GM23338 (cell line): Measurements from ENCODE around the gene FAM162A. TPM values are rescaled to one million over a fixed set of nuclear protein-coding genes. Genes with fewer than 3 reads are reported as not detected.

Source experiments
- ATAC-seq: fragments of 200-7000 bp; cut with Tn5 transposase; 3 replicates; pipeline ENCODE4 v1.9.1; 2020
- DNase-seq: peaks from one replicate; pipeline ENCODE4 v3.0.0-alpha.2; 2015; ENCODE audit warnings: low spot score
- H2AFZ ChIP-seq: fragments of 200-600 bp; sonication (generic); 2 replicates; pipeline ENCODE4 v1.8.0; 2016; ENCODE audit warnings: antibody characterized with exemption, mild to moderate bottlenecking, moderate library complexity
- H3F3A ChIP-seq: fragments of 200-600 bp; sonication (generic); replicated peaks from 2 replicates; pipeline ENCODE4 v1.8.0; 2017; ENCODE audit warnings: antibody characterized with exemption, mixed run types, low read depth
- H3K27ac ChIP-seq: fragments of 200-600 bp; sonication (generic); 2 replicates; pipeline ENCODE4 v1.6.1; 2016; ENCODE audit warnings: low read depth
- H3K27me3 ChIP-seq: fragments of 200-600 bp; sonication (generic); 2 replicates; pipeline ENCODE4 v1.8.0; 2016; ENCODE audit warnings: mild to moderate bottlenecking, mixed run types, moderate library complexity; ENCODE audit not compliant: insufficient read depth
- H3K36me3 ChIP-seq: fragments of 200-600 bp; sonication (generic); 2 replicates; pipeline ENCODE4 v1.8.0; 2016; ENCODE audit warnings: mild to moderate bottlenecking; ENCODE audit not compliant: insufficient read depth
- H3K4me1 ChIP-seq: fragments of 200-600 bp; sonication (generic); 2 replicates; pipeline ENCODE4 v1.8.0; 2016; ENCODE audit warnings: mild to moderate bottlenecking, moderate library complexity; ENCODE audit not compliant: insufficient read depth
- H3K4me2 ChIP-seq: fragments of 200-600 bp; sonication (generic); 2 replicates; pipeline ENCODE4 v1.7.1; 2017; ENCODE audit warnings: mixed run types
- H3K4me3 ChIP-seq: fragments of 200-600 bp; sonication (generic); 2 replicates; pipeline ENCODE4 v1.6.1; 2016; ENCODE audit warnings: mixed run types
- H3K79me2 ChIP-seq: fragments of 200-600 bp; sonication (generic); replicated peaks from 2 replicates; pipeline ENCODE4 v1.8.0; 2017; ENCODE audit warnings: mild to moderate bottlenecking; ENCODE audit not compliant: insufficient read depth
- H3K9me2 ChIP-seq: fragments of 200-600 bp; sonication (generic); 2 replicates; pipeline ENCODE4 v1.8.0; 2017; ENCODE audit not compliant: insufficient read depth
- H4K20me1 ChIP-seq: fragments of 200-600 bp; sonication (generic); replicated peaks from 2 replicates; pipeline ENCODE4 v1.8.0; 2017; ENCODE audit warnings: mild to moderate bottlenecking; ENCODE audit not compliant: insufficient read depth
- H3K27ac Mint-ChIP-seq: 2 replicates; pipeline ENCODE4 v1.8.0; 2020; ENCODE audit warnings: inconsistent platforms, mild to moderate bottlenecking, moderate library complexity, mixed read lengths
- H3K27me3 Mint-ChIP-seq: 3 replicates; pipeline ENCODE4 v1.8.0; 2022; ENCODE audit warnings: low read depth, mild to moderate bottlenecking, moderate library complexity, mixed read lengths, inconsistent platforms; ENCODE audit not compliant: insufficient read depth, poor library complexity
- H3K36me3 Mint-ChIP-seq: 3 replicates; pipeline ENCODE4 v1.8.0; 2021; ENCODE audit warnings: low read depth, mild to moderate bottlenecking, inconsistent platforms, moderate library complexity, mixed read lengths
- H3K4me1 Mint-ChIP-seq: 3 replicates; pipeline ENCODE4 v1.8.0; 2020; ENCODE audit warnings: mild to moderate bottlenecking, inconsistent platforms, mixed read lengths
- H3K4me3 Mint-ChIP-seq: 3 replicates; pipeline ENCODE4 v1.8.0; 2021; ENCODE audit warnings: moderate library complexity, mild to moderate bottlenecking, inconsistent platforms, mixed read lengths
- H3K9me3 Mint-ChIP-seq: 3 replicates; pipeline ENCODE4 v1.8.0; 2020; ENCODE audit warnings: moderate library complexity, mild to moderate bottlenecking, inconsistent platforms, mixed read lengths
- CTCF ChIP-seq, 2 experiments: fragments of 200-600 bp in 1 of 2; sonication (generic) in 1 of 2; conservative IDR thresholded peaks; 2 replicates each; pipeline versions ENCODE4 v1.5.1 to v1.6.1; 2016 to 2017; ENCODE audit warnings: antibody characterized with exemption in 2 of 2, low read depth in 2 of 2, mild to moderate bottlenecking in 2 of 2, moderate library complexity in 1 of 2
- ETS1 ChIP-seq: IDR thresholded peaks from 2 replicates; pipeline ENCODE4 v1.6.1; 2016; ENCODE audit warnings: antibody characterized with exemption
- POLR2AphosphoS5 ChIP-seq: IDR thresholded peaks from 2 replicates; pipeline ENCODE4 v1.6.1; 2016; ENCODE audit warnings: antibody characterized with exemption, low read depth
- REST ChIP-seq: IDR thresholded peaks from one replicate; pipeline ENCODE4 v1.6.1; 2018; ENCODE audit warnings: antibody characterized with exemption; ENCODE audit not compliant: unreplicated experiment
- ZNF114 ChIP-seq: fragments of 250-450 bp; sonication (Bioruptor Pico); IDR thresholded peaks from 2 replicates; pipeline ENCODE4 v1.5.0; 2020; ENCODE audit warnings: mild to moderate bottlenecking, moderate library complexity
- polyA plus RNA-seq: library from polyadenylated mRNA; unstranded; fragments of >200 nt; fragmentation: Nextera tagmentation; extraction: Ambion mirVana; gene quantifications from 2 replicates; pipeline ENCODE4 v1.2.1, GENCODE V29; 2016
- total RNA-seq: library from RNA; depleted of rRNA; stranded (reverse); fragments of >200 nt; shearing (Covaris generic); gene quantifications from 2 replicates; pipeline ENCODE4 v1.2.3, GENCODE V29; 2014

The FAM162A gene
- total and polyA plus RNA-seq, 2 experiments from 2014 or later, result 35.9 to 234 TPM

GRCh38 chr3:122415104-122415744, 31.2 kb downstream of the FAM162A start:
- H3K27me3 Mint-ChIP-seq, result peaks cover 7% of the 10 kb centered on the region
- Histone ChIP-seq H3K4me2 (peak overlapping the region; percentile 84), H4K20me1 (0 out of 2 replicates have a peak, but pooled peaks cover 5% of the 10 kb centered on the region), H3K27ac (no peak overlapping the region), H3K9me2 (no peaks in the 10 kb centered on the region), H3F3A (peaks cover 2% of the 10 kb centered on the region; the same call in 1 of the 2 replicates), H3K27me3 (no peaks in the 10 kb centered on the region), H3K4me3 (peak overlapping the region; percentile 78), H2AFZ (no peak overlapping the region), H3K36me3 (no peaks in the 10 kb centered on the region; the same call in 1 of the 2 replicates), H3K4me1 (no peaks in the 10 kb centered on the region; the same call in 1 of the 2 replicates), H3K79me2 (peaks cover 15% of the 10 kb centered on the region)
- ATAC-seq (peak; percentile 80), DNase-seq (peak; percentile 80)
- H3K36me3 Mint-ChIP-seq, result peaks cover 2% of the 10 kb centered on the region
- H3K9me3 Mint-ChIP-seq, result peaks cover 3% of the 10 kb centered on the region; the same call in 1 of the 3 replicates
- no peak for TF ChIP-seq ZNF114 (CRISPR knock-in tag)
- no peak for TF ChIP-seq REST
- peaks cover 9% of the 10 kb centered on the region for H3K4me1 Mint-ChIP-seq
- H3K27ac Mint-ChIP-seq, result peak overlapping the region; percentile 99
- H3K4me3 Mint-ChIP-seq, result peak overlapping the region; percentile 99

GRCh38 chr3:122415762-122416654, 32.0 kb downstream of the FAM162A start, which contains the start of gene WDR5B:
WDR5B (minus strand) TSS chr3:122416062; CDS start chr3:122415528, 534 bp downstream.
- Histone ChIP-seq H3K27ac (peak within 1 kb of the TSS; percentile 79), H2AFZ (peak within 1 kb of the TSS; percentile 2; the same call in 1 of the 2 replicates), H3F3A (peaks cover 3% of the 10 kb centered on the region; the same call in 1 of the 2 replicates), H3K36me3 (no peaks in the 10 kb centered on the region), H3K4me2 (peak within 1 kb of the TSS; percentile 99), H3K27me3 (no peaks in the 10 kb centered on the region), H3K79me2 (peaks cover 15% of the 10 kb centered on the region), H3K4me3 (peak within 1 kb of the TSS; percentile 78), H4K20me1 (0 out of 2 replicates have a peak, but pooled peaks cover 5% of the 10 kb centered on the region), H3K4me1 (no peaks in the 10 kb centered on the region; the same call in 1 of the 2 replicates), H3K9me2 (no peaks in the 10 kb centered on the region)
- Mint-ChIP-seq H3K9me3 (peaks cover 3% of the 10 kb centered on the region; the same call in 1 of the 3 replicates), H3K27me3 (peaks cover 7% of the 10 kb centered on the region), H3K27ac (peak within 1 kb of the TSS; percentile 99), H3K36me3 (peaks cover 2% of the 10 kb centered on the region), H3K4me1 (peaks cover 9% of the 10 kb centered on the region), H3K4me3 (peak within 1 kb of the TSS; percentile 99)
- DNase-seq (peak; percentile 99), ATAC-seq (peak; percentile 89)
- peak; percentile 63; the same call in 1 of the 2 replicates for TF ChIP-seq ETS1
- peak; percentile 97 for TF ChIP-seq POLR2AphosphoS5
- TF ChIP-seq CTCF (conservative IDR thresholded peaks at IDR 0.05; ENCODE audit: low read depth in 2 of 2), result no peak
- peak; percentile 4 for TF ChIP-seq REST
